Measurements from ENCODE around the gene RNU6-7. TPM values are rescaled to one million over a fixed set of nuclear protein-coding genes. Genes with fewer than 3 reads are reported as not detected.

Gene RNU6-7
- total RNA-seq, result not detected

GRCh38 chr14:32201816-32202490 lies at the start of gene RNU6-7:
TSS of gene RNU6-7 (plus strand) at chr14:32202045.

GRCh38 chr14:32202998-32203882 lies 1.4 kb downstream of the RNU6-7 start, which contains the start of gene RNU6-8:
TSS of gene RNU6-8 (minus strand) at chr14:32203269.

Small RNAs within 50 kb of the gene (small RNA-seq; reads per million reads assigned to genes)
- gene RNU6-7, result 0.92 reads per million, percentile 75 among the genes with 10 or more reads in this experiment
- not detected for gene RNU6-8

Other genes with a start within 250 kb of the RNU6-7 start
- 270 TPM for gene ARHGAP5, start 124.7 kb upstream of the RNU6-7 start, total RNA-seq
- not detected for gene RNU6-8, start 1.2 kb downstream of the RNU6-7 start, total RNA-seq
- 161 TPM for gene AKAP6, start 127.3 kb downstream of the RNU6-7 start, total RNA-seq